ENCODE results near the gene NAT14. TPM values are rescaled to one million over a fixed set of nuclear protein-coding genes. Genes with fewer than 3 reads are reported as not detected.

Gene NAT14
- total RNA-seq, 2 donors from 2014 or later, result 6.1 to 14.0 TPM

DNA sequence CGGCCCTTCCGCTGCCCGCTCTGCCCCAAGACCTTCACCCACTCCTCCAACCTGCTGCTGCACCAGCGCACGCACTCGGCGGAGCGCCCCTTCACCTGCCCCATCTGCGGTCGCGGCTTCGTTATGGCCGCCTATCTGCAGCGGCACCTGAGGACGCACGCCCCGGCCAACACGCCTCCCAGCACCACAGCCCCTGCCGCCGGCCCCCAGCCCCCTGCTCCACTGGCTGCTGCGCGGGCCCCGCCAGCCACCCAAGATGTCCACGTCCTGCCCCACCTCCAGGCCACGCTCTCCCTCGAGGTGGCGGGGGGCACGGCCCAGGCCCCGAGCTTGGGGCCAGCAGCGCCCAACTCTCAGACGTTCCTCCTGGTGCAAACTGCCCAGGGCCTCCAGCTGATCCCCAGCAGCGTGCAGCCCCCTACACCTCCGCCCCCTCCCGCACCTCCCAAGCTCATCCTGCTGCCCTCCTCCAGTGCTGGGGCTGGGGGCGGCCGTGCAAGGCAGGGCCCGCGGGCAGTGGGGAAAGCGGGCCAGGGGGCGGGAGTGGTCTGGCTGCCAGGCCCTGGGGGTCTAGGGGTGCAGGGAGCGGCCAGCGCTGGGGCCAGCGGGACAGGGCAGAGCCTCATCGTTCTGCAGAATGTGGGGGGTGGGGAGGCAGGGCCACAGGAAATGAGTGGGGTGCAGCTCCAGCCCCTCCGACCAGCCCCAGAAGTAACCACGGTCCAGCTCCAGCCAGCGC is 1.9 kb upstream of the NAT14 start:
- H3K27ac Mint-ChIP-seq, result no peak overlapping the region
- ATAC-seq, result no peak
- H3K9me3 Mint-ChIP-seq, result no peaks in the 10 kb centered on the region
- peaks cover 0 to 3% of the 10 kb centered on the region in 2 donors for H3K27me3 Mint-ChIP-seq
- no peak for DNase-seq (ENCODE audit: low spot score)
- H3K36me3 Mint-ChIP-seq, result no peaks in the 10 kb centered on the region
- no peak overlapping the region for H3K4me3 Mint-ChIP-seq
- peaks cover 18 to 24% of the 10 kb centered on the region in 2 donors for H3K4me1 Mint-ChIP-seq (ENCODE audit: low read depth in 2 of 2)

DNA sequence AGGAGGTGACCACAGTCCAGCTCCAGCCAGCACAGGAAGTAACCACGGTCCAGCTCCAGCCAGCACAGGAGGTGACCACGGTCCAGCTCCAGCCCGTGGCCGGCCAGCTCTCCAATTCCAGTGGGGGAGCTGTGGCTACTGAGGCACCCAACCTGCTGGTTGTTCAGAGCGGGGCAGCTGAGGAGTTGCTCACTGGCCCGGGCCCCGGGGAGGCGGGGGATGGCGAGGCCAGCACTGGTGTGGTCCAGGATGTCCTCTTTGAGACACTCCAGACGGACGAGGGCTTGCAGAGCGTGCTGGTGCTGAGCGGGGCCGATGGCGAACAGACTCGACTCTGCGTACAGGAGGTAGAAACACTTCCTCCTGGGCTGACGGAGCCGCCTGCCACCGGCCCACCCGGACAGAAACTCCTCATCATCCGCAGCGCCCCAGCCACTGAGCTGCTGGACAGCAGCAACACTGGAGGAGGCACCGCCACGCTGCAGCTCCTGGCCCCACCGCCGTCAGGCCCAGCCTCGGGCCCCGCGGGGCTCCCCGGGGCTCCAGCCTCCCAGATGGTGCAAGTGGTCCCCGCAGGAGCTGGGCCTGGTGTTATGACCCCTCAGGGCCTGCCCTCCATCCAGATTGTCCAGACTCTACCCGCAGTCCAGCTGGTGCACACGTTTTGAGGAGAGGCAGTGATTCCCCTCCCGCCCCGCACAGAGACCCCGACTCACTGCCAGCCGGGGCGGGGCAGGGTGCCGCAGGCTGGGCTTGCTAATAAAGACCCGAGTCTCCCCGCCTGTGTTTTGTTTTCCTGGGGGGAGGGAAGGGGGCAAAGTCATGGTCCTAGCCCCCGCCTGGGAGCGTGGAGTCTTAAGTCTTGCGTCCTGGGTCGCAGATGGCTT is 1.0 kb upstream of the NAT14 start:
- Mint-ChIP-seq H3K27me3 (peaks cover 0 to 3% of the 10 kb centered on the region in 2 donors), H3K27ac (no peak overlapping the region), H3K4me1 (ENCODE audit: low read depth in 2 of 2) (peaks cover 13 to 16% of the 10 kb centered on the region in 2 donors), H3K36me3 (no peaks in the 10 kb centered on the region), H3K9me3 (no peaks in the 10 kb centered on the region), H3K4me3 (peak overlapping the region; percentile 88)
- ATAC-seq (no peak), DNase-seq (ENCODE audit: low spot score) (no peak)

DNA sequence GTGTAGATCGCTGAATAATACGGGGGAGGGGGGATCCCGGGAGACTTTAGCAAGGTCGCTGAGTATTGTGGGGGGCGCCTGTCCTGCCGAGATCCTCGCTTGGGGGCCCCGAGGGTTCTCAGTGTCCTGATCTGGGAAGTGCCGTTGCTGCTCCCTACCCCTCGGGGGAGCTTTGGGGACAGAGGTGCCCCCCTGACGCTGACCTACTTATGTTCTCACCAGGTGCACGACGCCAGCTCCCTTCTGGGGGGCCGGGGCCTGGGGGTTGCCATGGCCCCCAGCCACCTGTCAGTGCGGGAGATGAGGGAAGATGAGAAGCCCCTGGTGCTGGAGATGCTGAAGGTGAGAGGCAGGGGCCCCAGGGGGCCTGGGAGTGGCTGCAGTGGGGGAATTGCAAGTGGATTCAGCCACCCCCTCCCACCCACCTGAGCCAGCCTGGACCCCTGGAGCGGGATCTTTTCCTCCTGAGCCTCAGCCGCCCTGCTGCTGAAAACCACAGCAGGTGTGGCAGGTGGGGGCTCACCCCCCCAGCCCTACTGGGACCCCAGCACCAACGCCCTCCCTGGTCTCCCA is 537 bp downstream of the NAT14 start:
- H3K4me1 Mint-ChIP-seq (ENCODE audit: low read depth in 2 of 2), result peaks cover 4 to 6% of the 10 kb centered on the region in 2 donors
- H3K36me3 Mint-ChIP-seq, result no peaks in the 10 kb centered on the region
- peak overlapping the region; percentile 88 for H3K4me3 Mint-ChIP-seq
- peaks cover 0 to 3% of the 10 kb centered on the region in 2 donors for H3K27me3 Mint-ChIP-seq
- no peak overlapping the region for H3K27ac Mint-ChIP-seq
- ATAC-seq (peak in 1 of 2 donors; percentile 2), DNase-seq (ENCODE audit: low spot score) (no peak)
- no peaks in the 10 kb centered on the region for H3K9me3 Mint-ChIP-seq

- ATAC-seq (no peak), DNase-seq (ENCODE audit: low spot score) (no peak)
- Mint-ChIP-seq H3K36me3 (no peaks in the 10 kb centered on the region), H3K27me3 (peaks cover 0 to 3% of the 10 kb centered on the region in 2 donors), H3K9me3 (no peaks in the 10 kb centered on the region), H3K27ac (no peak overlapping the region), H3K4me1 (ENCODE audit: low read depth in 2 of 2) (peaks cover 4 to 6% of the 10 kb centered on the region in 2 donors), H3K4me3 (peak overlapping the region; percentile 88)
Measured at GRCh38 chr19:55486043-55486970, 1.3 kb downstream of the NAT14 start.

DNA sequence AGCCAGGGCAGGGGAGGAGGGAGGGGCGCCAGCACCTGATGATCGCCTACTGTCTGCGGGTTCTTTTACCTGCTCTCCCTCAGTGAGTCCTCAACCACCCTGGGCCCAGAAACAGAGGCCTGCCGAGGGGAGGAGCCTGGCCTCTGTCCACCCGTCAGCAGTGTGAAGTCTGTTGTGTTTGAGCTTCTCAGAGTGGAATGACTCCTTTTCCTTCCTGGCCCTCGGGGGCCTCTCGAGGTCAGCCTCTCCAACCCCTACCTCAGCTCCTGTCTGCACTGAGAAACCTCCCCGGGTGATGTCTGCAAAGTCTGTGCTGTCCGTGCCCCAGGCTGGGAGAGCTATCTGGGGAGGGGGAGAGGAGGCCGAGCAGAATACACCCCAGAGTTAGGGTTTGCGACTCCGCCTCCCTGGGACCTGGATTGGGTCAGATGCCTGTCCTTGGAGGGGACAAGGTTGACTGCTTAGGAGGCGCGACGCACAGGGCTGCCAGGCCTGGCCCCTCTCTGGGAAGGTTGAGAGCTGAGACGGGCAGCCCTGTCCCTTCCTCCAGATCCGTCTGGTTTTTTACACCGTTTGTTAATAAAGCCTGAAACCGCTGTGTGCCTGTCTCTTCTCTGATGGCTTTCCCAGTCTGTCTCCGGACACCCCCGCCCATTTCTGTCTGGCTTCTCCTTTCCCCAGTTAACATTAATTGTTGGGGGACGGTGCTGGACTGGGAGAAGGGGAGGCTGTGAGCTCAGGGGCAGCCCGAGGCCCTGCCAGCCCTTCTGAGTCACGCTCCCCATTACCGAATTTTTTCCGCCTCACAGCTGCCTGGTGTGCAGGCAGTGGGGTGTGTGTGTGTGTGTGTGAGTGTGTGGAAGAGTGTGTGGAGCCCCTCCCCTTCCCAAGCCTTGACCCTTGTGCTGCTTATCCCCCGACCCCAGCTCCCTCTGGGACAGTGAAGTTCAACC is 2.3 kb downstream of the NAT14 start:
- Mint-ChIP-seq H3K4me3 (no peak overlapping the region), H3K4me1 (ENCODE audit: low read depth in 2 of 2) (peaks cover 4 to 6% of the 10 kb centered on the region in 2 donors), H3K27ac (no peak overlapping the region), H3K27me3 (peaks cover 0 to 6% of the 10 kb centered on the region in 2 donors), H3K9me3 (no peaks in the 10 kb centered on the region), H3K36me3 (no peaks in the 10 kb centered on the region)
- no peak for ATAC-seq
- no peak for DNase-seq (ENCODE audit: low spot score)

DNA sequence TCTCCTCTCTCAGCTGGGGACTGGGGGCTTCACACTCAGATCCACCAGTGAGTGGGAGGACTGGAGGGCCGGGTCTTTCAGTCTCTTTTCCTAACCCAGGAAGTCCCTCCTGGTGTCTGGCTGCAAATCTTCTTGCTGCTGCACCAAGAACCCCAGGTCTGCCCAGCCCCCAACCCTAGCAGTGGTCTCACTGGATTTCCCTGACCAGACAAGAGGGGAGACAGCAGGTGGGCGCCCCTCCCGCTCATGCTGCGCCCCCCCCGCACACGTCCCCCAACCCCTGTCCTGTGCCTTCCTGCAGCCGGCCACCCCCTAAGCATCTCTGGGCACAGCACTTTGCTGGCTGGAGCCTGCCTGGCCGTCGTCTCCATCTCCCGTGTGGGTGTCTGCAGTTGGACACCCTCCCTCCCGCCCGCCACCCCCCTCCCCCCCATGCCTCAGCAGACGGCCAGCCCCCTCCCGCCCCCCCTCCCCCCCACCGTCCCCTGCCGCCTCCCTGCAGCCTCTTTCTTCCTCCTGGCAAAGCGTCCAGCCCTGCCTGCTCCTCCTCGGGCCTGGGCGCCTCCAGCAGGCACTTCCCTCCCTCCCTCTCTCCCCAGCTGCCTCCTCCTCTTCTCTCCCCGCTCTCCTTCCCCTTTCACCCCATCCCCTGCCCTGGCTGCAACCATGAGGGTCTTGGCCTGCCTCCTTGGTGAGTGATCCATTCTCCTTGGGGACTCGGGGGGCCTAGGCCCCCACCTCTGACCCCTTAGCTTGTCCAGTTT is 3.1 kb downstream of the NAT14 start, which contains the start of gene SSC5D:
Gene SSC5D (plus strand): TSS at position 513 of the 764 bp plus-strand sequence. CDS start 154 bp downstream, at position 667.
- H3K4me1 Mint-ChIP-seq (ENCODE audit: low read depth in 2 of 2), result peaks cover 4 to 6% of the 10 kb centered on the region in 2 donors
- peaks cover 0 to 8% of the 10 kb centered on the region in 2 donors for H3K27me3 Mint-ChIP-seq
- no peak within 1 kb of the TSS for H3K27ac Mint-ChIP-seq
- ATAC-seq (no peak), DNase-seq (ENCODE audit: low spot score) (no peak)
- no peaks in the 10 kb centered on the region for H3K9me3 Mint-ChIP-seq
- H3K36me3 Mint-ChIP-seq, result no peaks in the 10 kb centered on the region
- no peak within 1 kb of the TSS for H3K4me3 Mint-ChIP-seq

- no peaks in the 10 kb centered on the region for H3K9me3 Mint-ChIP-seq
- ATAC-seq (no peak), DNase-seq (ENCODE audit: low spot score) (no peak)
- H3K4me3 Mint-ChIP-seq, result no peak overlapping the region
- H3K36me3 Mint-ChIP-seq, result no peaks in the 10 kb centered on the region
- no peak overlapping the region for H3K27ac Mint-ChIP-seq
- peaks cover 4 to 6% of the 10 kb centered on the region in 2 donors for H3K4me1 Mint-ChIP-seq (ENCODE audit: low read depth in 2 of 2)
- H3K27me3 Mint-ChIP-seq, result peaks cover 0 to 8% of the 10 kb centered on the region in 2 donors
Measured at GRCh38 chr19:55488986-55489710, 4.2 kb downstream of the NAT14 start.

DNA sequence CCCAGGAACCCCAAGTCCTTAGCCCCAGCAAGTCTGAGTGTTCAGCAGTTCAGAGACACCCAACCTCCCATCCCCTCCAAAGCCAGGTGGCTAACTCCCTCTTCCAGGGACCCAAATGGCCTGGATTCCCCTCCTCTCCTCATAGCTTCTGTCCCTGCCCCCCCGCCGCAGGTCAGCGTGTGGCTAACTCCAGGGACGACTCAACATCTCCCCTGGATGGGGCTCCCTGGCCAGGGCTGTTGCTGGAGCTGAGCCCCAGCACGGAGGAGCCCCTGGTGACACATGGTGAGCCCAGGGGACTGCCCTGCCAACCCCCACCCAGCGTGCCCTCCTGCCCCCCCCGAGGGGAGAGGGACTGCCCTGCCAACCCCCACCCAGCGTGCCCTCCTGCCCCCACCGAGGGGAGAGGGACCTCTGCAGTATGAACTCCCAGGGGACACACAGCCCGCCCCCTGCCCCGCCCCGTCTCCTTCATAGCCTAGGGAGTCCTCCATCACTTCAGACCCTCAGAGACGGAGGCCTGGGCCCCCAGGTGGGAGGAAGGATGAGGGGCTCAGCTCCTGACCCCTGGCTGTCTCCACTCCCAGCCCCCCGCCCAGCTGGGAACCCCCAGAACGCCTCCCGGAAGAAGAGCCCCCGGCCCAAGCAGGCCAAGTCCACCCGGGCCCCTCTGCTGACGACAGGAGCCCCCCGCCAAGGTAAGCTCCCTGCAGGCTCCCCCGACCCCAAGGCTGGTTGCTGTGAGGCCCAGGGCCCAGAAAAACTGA is 4.9 kb downstream of the NAT14 start:
- ATAC-seq (no peak), DNase-seq (ENCODE audit: low spot score) (no peak)
- H3K27ac Mint-ChIP-seq, result no peak overlapping the region
- H3K27me3 Mint-ChIP-seq, result peaks cover 0 to 8% of the 10 kb centered on the region in 2 donors
- H3K4me3 Mint-ChIP-seq, result no peak overlapping the region
- peaks cover 4 to 6% of the 10 kb centered on the region in 2 donors for H3K4me1 Mint-ChIP-seq (ENCODE audit: low read depth in 2 of 2)
- H3K36me3 Mint-ChIP-seq, result no peaks in the 10 kb centered on the region
- H3K9me3 Mint-ChIP-seq, result no peaks in the 10 kb centered on the region

DNA sequence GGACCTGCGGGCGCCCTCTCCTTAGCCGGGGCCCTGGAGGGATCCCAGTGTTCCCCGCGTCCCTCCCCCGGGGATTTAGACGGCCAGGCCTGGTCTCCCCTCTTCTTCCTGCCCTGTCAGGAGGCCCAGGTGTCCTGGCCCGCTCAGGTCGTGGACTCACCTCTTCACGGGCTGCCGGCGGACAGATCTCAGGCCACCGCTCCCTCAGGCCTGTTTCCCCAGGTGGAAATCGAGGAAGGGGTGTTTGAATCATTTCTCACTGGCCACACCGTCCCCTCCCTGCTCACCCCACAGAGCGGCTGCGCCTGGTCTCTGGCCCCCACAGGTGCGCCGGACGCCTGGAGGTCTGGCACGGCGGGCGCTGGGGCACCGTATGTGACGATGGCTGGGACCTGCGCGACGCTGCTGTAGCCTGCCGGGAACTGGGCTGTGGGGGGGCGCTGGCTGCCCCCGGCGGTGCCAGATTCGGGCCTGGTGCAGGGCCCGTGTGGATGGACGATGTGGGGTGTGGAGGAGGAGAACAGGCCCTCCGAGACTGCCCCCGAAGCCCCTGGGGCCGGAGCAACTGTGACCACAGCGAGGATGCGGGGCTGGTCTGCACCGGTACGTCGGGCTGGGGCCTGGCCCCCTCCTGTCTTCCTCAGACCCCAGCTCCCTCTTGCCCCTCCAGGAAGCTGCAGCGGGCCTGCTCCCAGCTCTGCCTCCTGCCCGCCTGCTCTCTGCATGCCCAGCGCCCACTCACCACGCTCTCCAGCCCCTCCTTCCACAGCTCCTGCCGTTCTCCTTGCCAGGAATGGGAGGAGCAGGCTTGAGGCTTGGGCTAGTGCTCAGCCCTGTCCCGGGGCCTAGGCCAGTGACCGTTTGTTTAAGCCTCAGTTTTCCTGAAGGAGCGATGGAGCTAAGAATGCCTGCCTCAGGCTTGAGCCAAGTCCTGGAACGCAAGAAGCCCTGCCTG is 5.8 kb downstream of the NAT14 start:
- H3K9me3 Mint-ChIP-seq, result no peaks in the 10 kb centered on the region
- H3K4me1 Mint-ChIP-seq (ENCODE audit: low read depth in 2 of 2), result peaks cover 4 to 6% of the 10 kb centered on the region in 2 donors
- ATAC-seq (no peak), DNase-seq (ENCODE audit: low spot score) (no peak)
- H3K36me3 Mint-ChIP-seq, result no peaks in the 10 kb centered on the region
- H3K27ac Mint-ChIP-seq, result no peak overlapping the region
- peaks cover 0 to 8% of the 10 kb centered on the region in 2 donors for H3K27me3 Mint-ChIP-seq
- no peak overlapping the region for H3K4me3 Mint-ChIP-seq
